Stomach (tissue), 9 donors: ENCODE results near the gene C1orf52. TPM values are rescaled to one million over a fixed set of nuclear protein-coding genes. Genes with fewer than 3 reads are reported as not detected.

ENCODE experiments used
- DNase-seq, 2 donors: peaks; one replicate each; pipeline versions ENCODE4 v3.0.0 to v3.0.0-alpha.2; 2013 to 2019
- H3K27ac ChIP-seq, 5 donors: fragments of 200-600 bp in 4 of 5; sonication (generic) in 4 of 5; one replicate each; pipeline ENCODE4 v1.5.1; 2013 to 2019; ENCODE audit warnings: mild to moderate bottlenecking in 1 of 5, moderate library complexity in 1 of 5
- H3K27me3 ChIP-seq, 3 donors: fragments of 200-600 bp; sonication (generic); one replicate each; pipeline ENCODE4 v1.5.1; 2017 to 2019; ENCODE audit warnings: mixed run types in 1 of 3
- H3K36me3 ChIP-seq, 4 donors: fragments of 200-600 bp; sonication (generic); 1 replicate in 3 of 4; 2 replicates in 1 of 4; pipeline ENCODE4 v1.5.1; 2016 to 2019
- H3K4me1 ChIP-seq, 4 donors: fragments of 200-600 bp; sonication (generic); one replicate each; pipeline ENCODE4 v1.5.1; 2016 to 2019
- H3K4me3 ChIP-seq, 4 donors: fragments of 200-600 bp; sonication (generic) in 3 of 4; one replicate each; pipeline ENCODE4 v1.5.1; 2016 to 2019; ENCODE audit warnings: mild to moderate bottlenecking in 1 of 4
- H3K9me3 ChIP-seq, 4 donors: fragments of 200-600 bp; sonication (generic); one replicate each; pipeline ENCODE4 v1.5.1; 2016 to 2019
- CTCF ChIP-seq, 7 experiments: fragments of 450-650 bp in 4 of 7; fragments of 200-600 bp in 3 of 7; sonication (generic) in 3 of 7; IDR thresholded peaks; one replicate each; pipeline ENCODE4 v1.5.1; 2016 to 2019; ENCODE audit warnings: antibody characterized with exemption in 7 of 7, control low read depth in 2 of 7, mild to moderate bottlenecking in 1 of 7
- EP300 ChIP-seq: sonication (generic); formaldehyde crosslinking; IDR thresholded peaks from one replicate; pipeline ENCODE4 v1.6.1; 2017; ENCODE audit warnings: antibody characterized with exemption
- POLR2A ChIP-seq, 4 donors: fragments of 450-650 bp; IDR thresholded peaks; one replicate each; pipeline ENCODE4 v1.6.1; 2016; ENCODE audit warnings: antibody characterized with exemption in 4 of 4, control low read depth in 2 of 4, mild to moderate bottlenecking in 1 of 4, moderate library complexity in 1 of 4
- POLR2AphosphoS5 ChIP-seq, 3 donors: sonication (generic); formaldehyde crosslinking; IDR thresholded peaks; one replicate each; pipeline ENCODE4 v1.6.1; 2016; ENCODE audit warnings: antibody characterized with exemption in 3 of 3
- WGBS, 5 donors: extraction: QIAGEN DNeasy Blood & Tissue Kit in 3 of 5; methylation state at CpG; one replicate each; pipeline versions ENCODE4 v1.1.5 to v1.1.7; 2013 to 2018; 5-methylcytosine and 5-hydroxymethylcytosine counted together
- intact Hi-C: fragments of 100-400 bp; cut with DNase I; formaldehyde crosslinking; loops from one replicate; pipeline ENCODE4 v1.15.1; 2023; ENCODE audit warnings: low total_unique reads
- polyA plus RNA-seq, 3 donors: library from polyadenylated mRNA; stranded (reverse); fragments of 200-250 nt; gene quantifications; one replicate each; pipeline ENCODE4 v1.2.3, GENCODE V29; 2013
- total RNA-seq, 5 donors: library from RNA; depleted of rRNA; stranded (reverse); fragments of >200 nt; gene quantifications; one replicate each; pipeline versions ENCODE4 v1.1.0 to v1.2.3, GENCODE V29; 2014 to 2016
- donor health status: healthy with polysubstance abuse.
- donor health status: Bipolar disorder and iron deficiency.
- donor health status: healthy.

Gene C1orf52
- total and polyA plus RNA-seq, 8 donors = 5.8 to 39.3 (median 14.4) TPM

- Histone ChIP-seq H3K9me3 (no peaks in the 10 kb centered on the region), H3K4me1 (peaks cover 0 to 24% (median 12%) of the 10 kb centered on the region in 4 donors), H3K27ac (no peak overlapping the region), H3K4me3 (no peak overlapping the region), H3K36me3 (no peaks in the 10 kb centered on the region), H3K27me3 (no peaks in the 10 kb centered on the region)
- 86 to 97% (median 95%) methylated on average over 1 of the region's 1 CpG for WGBS, 5 donors
- TF ChIP-seq POLR2AphosphoS5 (IDR thresholded peaks at IDR 0.05) = no peak
- TF ChIP-seq POLR2A (IDR thresholded peaks at IDR 0.05) = no peak
- no peak for TF ChIP-seq EP300
- no peak for TF ChIP-seq CTCF (IDR thresholded peaks at IDR 0.05)
- intact Hi-C loops = no loop called here
- DNase-seq = no peak
Measured at GRCh38 chr1:85282424-85282823, 23.0 kb upstream of the C1orf52 start.

- no peak for DNase-seq
- Histone ChIP-seq H3K4me1 (peaks cover 0 to 30% (median 17%) of the 10 kb centered on the region in 4 donors), H3K4me3 (no peak overlapping the region), H3K27ac (no peak overlapping the region), H3K36me3 (no peaks in the 10 kb centered on the region), H3K9me3 (no peaks in the 10 kb centered on the region), H3K27me3 (no peaks in the 10 kb centered on the region)
- intact Hi-C loops = no loop called here
- WGBS, 5 donors = 67 to 82% (median 75%) methylated on average over 4 of the region's 4 CpGs
- TF ChIP-seq POLR2A (IDR thresholded peaks at IDR 0.05) (no peak), CTCF (IDR thresholded peaks at IDR 0.05) (no peak), POLR2AphosphoS5 (IDR thresholded peaks at IDR 0.05) (no peak), EP300 (no peak)
Measured at GRCh38 chr1:85280636-85281035, 21.2 kb upstream of the C1orf52 start.

- 76 to 89% (median 78%) methylated on average over 9 to 10 of the region's 10 CpGs for WGBS, 5 donors
- peak overlapping the region; percentile 5 to 80 (median 67) for H3K27ac ChIP-seq
- DNase-seq = no peak
- TF ChIP-seq CTCF (IDR thresholded peaks at IDR 0.05) (no peak), POLR2A (IDR thresholded peaks at IDR 0.05) (no peak), EP300 (no peak), POLR2AphosphoS5 (IDR thresholded peaks at IDR 0.05) (no peak)
- H3K9me3 ChIP-seq = no peaks in the 10 kb centered on the region
- no peaks in the 10 kb centered on the region for H3K36me3 ChIP-seq
- no peaks in the 10 kb centered on the region for H3K27me3 ChIP-seq
- no peak overlapping the region for H3K4me3 ChIP-seq
- intact Hi-C loops = no loop called here
- peaks cover 0 to 40% (median 26%) of the 10 kb centered on the region in 4 donors for H3K4me1 ChIP-seq
Measured at GRCh38 chr1:85279458-85280080, 20.1 kb upstream of the C1orf52 start.

GRCh38 chr1:85278853-85279314 is 19.4 kb upstream of the C1orf52 start:
- peak; percentile 53 to 66 for DNase-seq
- intact Hi-C loops = no loop called here
- Histone ChIP-seq H3K27me3 (no peaks in the 10 kb centered on the region), H3K27ac (peak overlapping the region; percentile 5 to 80 (median 67)), H3K4me1 (peaks cover 0 to 45% (median 31%) of the 10 kb centered on the region in 4 donors), H3K4me3 (no peak overlapping the region), H3K36me3 (no peaks in the 10 kb centered on the region), H3K9me3 (no peaks in the 10 kb centered on the region)
- 13 to 20% (median 15%) methylated on average over 2 of the region's 2 CpGs for WGBS, 5 donors
- peak in 2 of 3 donors; percentile 38 to 79 for TF ChIP-seq POLR2AphosphoS5 (IDR thresholded peaks at IDR 0.05)
- no peak for TF ChIP-seq CTCF (IDR thresholded peaks at IDR 0.05)
- TF ChIP-seq POLR2A (IDR thresholded peaks at IDR 0.05) = no peak
